K562 (cell line): Measurements from ENCODE around the gene BRICD5. TPM values are rescaled to one million over a fixed set of nuclear protein-coding genes. Genes with fewer than 3 reads are reported as not detected.

Source experiments
- BRCA1 ChIP-seq, 2 experiments: fragments of 450-650 bp in 1 of 2; sonication (generic) in 1 of 2; formaldehyde crosslinking in 1 of 2; IDR thresholded peaks; 2 replicates each; pipeline versions ENCODE4 v1.5.0 to v1.6.1; 2017 to 2020; ENCODE audit warnings: mild to moderate bottlenecking in 1 of 2, missing genetic modification reagents in 1 of 2
- CEBPG ChIP-seq, 3 experiments: fragments of 200-800 bp in 1 of 3; sonication (Bioruptor generic) in 1 of 3; sonication (generic) in 1 of 3; formaldehyde crosslinking in 1 of 3; IDR thresholded peaks in 2 of 3; conservative IDR thresholded peaks in 1 of 3; 2 replicates each; pipeline versions ENCODE4 v1.6.1 to v1.8.0; 2016 to 2022; ENCODE audit warnings: missing compliant biosample characterization in 2 of 3, missing genetic modification characterization in 2 of 3, mild to moderate bottlenecking in 1 of 3, missing genetic modification reagents in 1 of 3
- FOXJ2 ChIP-seq: fragments of 200-800 bp; sonication (Bioruptor generic); IDR thresholded peaks from 2 replicates; pipeline ENCODE4 v1.6.1; 2016; ENCODE audit warnings: missing genetic modification characterization, missing compliant biosample characterization
- ILK ChIP-seq: fragments of 450-650 bp; IDR thresholded peaks from 2 replicates; pipeline ENCODE4 v1.6.1; 2016; ENCODE audit warnings: missing genetic modification characterization, low read depth, mild to moderate bottlenecking, missing compliant biosample characterization, moderate library complexity, borderline replicate concordance
- LARP7 ChIP-seq: fragments of 450-650 bp; IDR thresholded peaks from 2 replicates; pipeline ENCODE4 v1.6.1; 2016
- MTA1 ChIP-seq: fragments of 450-650 bp; IDR thresholded peaks from 2 replicates; pipeline ENCODE4 v1.6.1; 2017; ENCODE audit warnings: borderline replicate concordance
- NFATC3 ChIP-seq: fragments of 450-650 bp; IDR thresholded peaks from 2 replicates; pipeline ENCODE4 v1.6.1; 2017; ENCODE audit warnings: mild to moderate bottlenecking
- PURB ChIP-seq: sonication (generic); formaldehyde crosslinking; IDR thresholded peaks from 2 replicates; pipeline ENCODE4 v1.9.0; 2021; ENCODE audit warnings: low read depth, mild to moderate bottlenecking, missing genetic modification reagents
- SETDB1 ChIP-seq: IDR thresholded peaks from one replicate; pipeline ENCODE4 v1.6.1; 2012; ENCODE audit warnings: low read length, control low read depth, inconsistent platforms
- TEAD2 ChIP-seq: fragments of 450-650 bp; IDR thresholded peaks from 2 replicates; pipeline ENCODE4 v1.6.1; 2016; ENCODE audit warnings: missing genetic modification characterization, control low read depth, missing compliant biosample characterization
- ZEB2 ChIP-seq: fragments of 450-650 bp; IDR thresholded peaks from 2 replicates; pipeline ENCODE4 v1.6.1; 2016
- ZFX ChIP-seq: sonication (generic); formaldehyde crosslinking; IDR thresholded peaks from 2 replicates; pipeline ENCODE4 v1.8.0; 2022; ENCODE audit warnings: mild to moderate bottlenecking, missing genetic modification reagents, moderate library complexity
- ZNF174 ChIP-seq: fragments of 250-450 bp; sonication (Bioruptor Pico); IDR thresholded peaks from 2 replicates; pipeline ENCODE4 v1.4.0; 2020; ENCODE audit warnings: mild to moderate bottlenecking
- ZNF41 ChIP-seq: fragments of 250-450 bp; sonication (Bioruptor Pico); conservative IDR thresholded peaks from 2 replicates; pipeline ENCODE4 v1.4.0; 2020; ENCODE audit warnings: mild to moderate bottlenecking
- polyA plus RNA-seq, 8 experiments: library from polyadenylated mRNA; depleted of rRNA in 4 of 8; stranded (reverse) in 5 of 8; unstranded in 3 of 8; fragments of >200 nt; fragmentation: Nextera tagmentation in 2 of 8; fragmentation: Illumina TruSeq in 1 of 8; extraction: Ambion mirVana in 2 of 8; extraction: Trizol in 1 of 8; gene quantifications; 2 replicates each; pipeline versions ENCODE4 v1.2.1 to v1.2.3, GENCODE V29; 2011 to 2014; ENCODE audit warnings: inconsistent platforms in 1 of 8, missing spikeins in 1 of 8
- total RNA-seq, 7 experiments: library from RNA; depleted of rRNA in 6 of 7; stranded (reverse); fragments of >200 nt in 6 of 7; fragmentation: Illumina TruSeq in 2 of 7; extraction: Trizol in 2 of 7; gene quantifications; 2 replicates each; pipeline versions ENCODE4 v1.2.1 to v1.2.3, GENCODE V29; 2011 to 2021; ENCODE audit warnings: low replicate concordance in 1 of 7
- TF ChIP-seq, protein P1 (sequence below): sonication (generic); formaldehyde crosslinking; IDR thresholded peaks from 2 replicates; pipeline ENCODE4 v1.8.1; 2023; ENCODE audit warnings: mild to moderate bottlenecking, missing genetic modification reagents
- TF ChIP-seq, protein P2 (sequence below): fragments of 250-450 bp; sonication (Bioruptor Pico); IDR thresholded peaks from 2 replicates; pipeline ENCODE4 v1.5.0; 2021; ENCODE audit warnings: mild to moderate bottlenecking, borderline replicate concordance
- TF ChIP-seq, protein P3 (sequence below): sonication (generic); formaldehyde crosslinking; IDR thresholded peaks from 2 replicates; pipeline ENCODE4 v1.8.0; 2022; ENCODE audit warnings: missing genetic modification reagents, mild to moderate bottlenecking, borderline replicate concordance
- TF ChIP-seq, protein P4 (sequence below): fragments of 200-800 bp; sonication (Bioruptor generic); IDR thresholded peaks from 2 replicates; pipeline ENCODE4 v1.6.1; 2017; ENCODE audit warnings: missing genetic modification characterization, missing compliant biosample characterization

Gene BRICD5
- total and polyA plus RNA-seq, 9 of the 15 experiments (the other 6 are each of a cell fraction or from before 2014, with no cell fraction given), result 0.24 to 15.1 (median 2.4) TPM; not detected in 1

DNA sequence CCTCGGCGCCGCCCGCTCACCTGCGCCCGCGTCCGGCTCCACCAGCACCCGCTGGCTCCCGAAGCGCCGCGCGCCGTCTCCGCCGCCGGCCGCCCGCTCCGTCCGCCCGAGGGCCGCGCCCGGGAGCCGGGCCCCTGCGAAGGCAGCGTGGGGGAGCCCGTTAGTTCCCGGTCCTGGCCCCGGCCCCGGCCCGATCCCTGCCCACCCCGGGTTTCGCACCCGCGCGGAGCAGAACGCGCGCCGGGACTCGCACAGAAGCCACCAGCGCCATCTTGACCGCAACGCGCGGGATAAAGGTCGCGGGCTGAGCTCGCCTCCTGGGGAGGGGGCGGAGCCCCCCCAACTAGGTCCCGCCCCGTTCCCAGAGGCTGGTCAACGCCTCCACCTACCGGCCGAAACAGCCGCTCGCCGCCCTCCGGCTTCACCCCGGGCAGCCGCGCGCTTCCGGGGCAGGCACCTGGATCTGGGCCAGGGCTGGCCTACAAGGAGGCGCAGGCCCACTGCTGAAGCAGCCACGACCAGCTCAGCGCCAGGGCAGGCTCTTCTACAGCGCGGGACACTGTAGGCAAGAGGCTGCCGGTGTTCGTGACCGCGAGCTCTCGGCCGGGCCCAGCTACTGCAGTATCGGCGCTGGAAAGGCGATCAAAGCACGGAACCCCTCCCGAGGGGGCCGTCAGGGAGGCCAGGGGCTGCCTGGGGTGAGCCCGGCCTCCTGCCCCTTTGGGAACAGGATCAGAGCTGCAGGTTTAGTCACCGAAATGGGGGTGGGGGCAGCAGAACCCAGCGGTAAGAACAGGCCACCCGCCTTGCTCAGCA, 40.8 kb upstream of the BRICD5 start, which contains the start of gene ECI1 (continued):
- no peak for TF ChIP-seq CEBPG (CRISPR knock-in tag; IDR thresholded peaks at IDR 0.05)
- TF ChIP-seq CEBPG (tag; conservative IDR thresholded peaks at IDR 0.05 in 1 of 2, IDR thresholded peaks at IDR 0.05 in 1 of 2), result no peak
- TF ChIP-seq, protein P1, sequence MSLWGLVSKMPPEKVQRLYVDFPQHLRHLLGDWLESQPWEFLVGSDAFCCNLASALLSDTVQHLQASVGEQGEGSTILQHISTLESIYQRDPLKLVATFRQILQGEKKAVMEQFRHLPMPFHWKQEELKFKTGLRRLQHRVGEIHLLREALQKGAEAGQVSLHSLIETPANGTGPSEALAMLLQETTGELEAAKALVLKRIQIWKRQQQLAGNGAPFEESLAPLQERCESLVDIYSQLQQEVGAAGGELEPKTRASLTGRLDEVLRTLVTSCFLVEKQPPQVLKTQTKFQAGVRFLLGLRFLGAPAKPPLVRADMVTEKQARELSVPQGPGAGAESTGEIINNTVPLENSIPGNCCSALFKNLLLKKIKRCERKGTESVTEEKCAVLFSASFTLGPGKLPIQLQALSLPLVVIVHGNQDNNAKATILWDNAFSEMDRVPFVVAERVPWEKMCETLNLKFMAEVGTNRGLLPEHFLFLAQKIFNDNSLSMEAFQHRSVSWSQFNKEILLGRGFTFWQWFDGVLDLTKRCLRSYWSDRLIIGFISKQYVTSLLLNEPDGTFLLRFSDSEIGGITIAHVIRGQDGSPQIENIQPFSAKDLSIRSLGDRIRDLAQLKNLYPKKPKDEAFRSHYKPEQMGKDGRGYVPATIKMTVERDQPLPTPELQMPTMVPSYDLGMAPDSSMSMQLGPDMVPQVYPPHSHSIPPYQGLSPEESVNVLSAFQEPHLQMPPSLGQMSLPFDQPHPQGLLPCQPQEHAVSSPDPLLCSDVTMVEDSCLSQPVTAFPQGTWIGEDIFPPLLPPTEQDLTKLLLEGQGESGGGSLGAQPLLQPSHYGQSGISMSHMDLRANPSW (CRISPR knock-in tag), result no peak
- no peak for TF ChIP-seq FOXJ2 (tag)
- no peak for TF ChIP-seq ZNF41 (CRISPR knock-in tag)
- TF ChIP-seq, protein P2, sequence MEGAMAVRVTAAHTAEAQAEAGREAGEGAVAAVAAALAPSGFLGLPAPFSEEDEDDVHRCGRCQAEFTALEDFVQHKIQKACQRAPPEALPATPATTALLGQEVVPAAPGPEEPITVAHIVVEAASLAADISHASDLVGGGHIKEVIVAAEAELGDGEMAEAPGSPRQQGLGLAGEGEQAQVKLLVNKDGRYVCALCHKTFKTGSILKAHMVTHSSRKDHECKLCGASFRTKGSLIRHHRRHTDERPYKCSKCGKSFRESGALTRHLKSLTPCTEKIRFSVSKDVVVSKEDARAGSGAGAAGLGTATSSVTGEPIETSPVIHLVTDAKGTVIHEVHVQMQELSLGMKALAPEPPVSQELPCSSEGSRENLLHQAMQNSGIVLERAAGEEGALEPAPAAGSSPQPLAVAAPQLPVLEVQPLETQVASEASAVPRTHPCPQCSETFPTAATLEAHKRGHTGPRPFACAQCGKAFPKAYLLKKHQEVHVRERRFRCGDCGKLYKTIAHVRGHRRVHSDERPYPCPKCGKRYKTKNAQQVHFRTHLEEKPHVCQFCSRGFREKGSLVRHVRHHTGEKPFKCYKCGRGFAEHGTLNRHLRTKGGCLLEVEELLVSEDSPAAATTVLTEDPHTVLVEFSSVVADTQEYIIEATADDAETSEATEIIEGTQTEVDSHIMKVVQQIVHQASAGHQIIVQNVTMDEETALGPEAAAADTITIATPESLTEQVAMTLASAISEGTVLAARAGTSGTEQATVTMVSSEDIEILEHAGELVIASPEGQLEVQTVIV (CRISPR knock-in tag), result no peak
- TF ChIP-seq ZFX, result peak; percentile 99
- peak; percentile 15; the same call in 1 of the 2 replicates for TF ChIP-seq ZEB2
- TF ChIP-seq BRCA1 (IDR thresholded peaks at IDR 0.05), result no peak
- no peak for TF ChIP-seq BRCA1 (CRISPR knock-in tag; IDR thresholded peaks at IDR 0.05)
- TF ChIP-seq LARP7, result no peak
- TF ChIP-seq TEAD2, result no peak
- TF ChIP-seq, protein P3, sequence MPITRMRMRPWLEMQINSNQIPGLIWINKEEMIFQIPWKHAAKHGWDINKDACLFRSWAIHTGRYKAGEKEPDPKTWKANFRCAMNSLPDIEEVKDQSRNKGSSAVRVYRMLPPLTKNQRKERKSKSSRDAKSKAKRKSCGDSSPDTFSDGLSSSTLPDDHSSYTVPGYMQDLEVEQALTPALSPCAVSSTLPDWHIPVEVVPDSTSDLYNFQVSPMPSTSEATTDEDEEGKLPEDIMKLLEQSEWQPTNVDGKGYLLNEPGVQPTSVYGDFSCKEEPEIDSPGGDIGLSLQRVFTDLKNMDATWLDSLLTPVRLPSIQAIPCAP (CRISPR knock-in tag), result no peak
- TF ChIP-seq SETDB1, result no peak
- TF ChIP-seq ZNF174 (CRISPR knock-in tag), result no peak
- TF ChIP-seq, protein P4, sequence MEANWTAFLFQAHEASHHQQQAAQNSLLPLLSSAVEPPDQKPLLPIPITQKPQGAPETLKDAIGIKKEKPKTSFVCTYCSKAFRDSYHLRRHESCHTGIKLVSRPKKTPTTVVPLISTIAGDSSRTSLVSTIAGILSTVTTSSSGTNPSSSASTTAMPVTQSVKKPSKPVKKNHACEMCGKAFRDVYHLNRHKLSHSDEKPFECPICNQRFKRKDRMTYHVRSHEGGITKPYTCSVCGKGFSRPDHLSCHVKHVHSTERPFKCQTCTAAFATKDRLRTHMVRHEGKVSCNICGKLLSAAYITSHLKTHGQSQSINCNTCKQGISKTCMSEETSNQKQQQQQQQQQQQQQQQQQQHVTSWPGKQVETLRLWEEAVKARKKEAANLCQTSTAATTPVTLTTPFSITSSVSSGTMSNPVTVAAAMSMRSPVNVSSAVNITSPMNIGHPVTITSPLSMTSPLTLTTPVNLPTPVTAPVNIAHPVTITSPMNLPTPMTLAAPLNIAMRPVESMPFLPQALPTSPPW (CRISPR knock-in tag), result peak; percentile 96
- TF ChIP-seq PURB (CRISPR knock-in tag), result no peak
- TF ChIP-seq ILK (tag), result no peak
- TF ChIP-seq MTA1, result no peak
- no peak for TF ChIP-seq NFATC3
